Neural progenitor cell (in vitro differentiated cells): Measurements from ENCODE around the gene CDC42EP4.

ENCODE experiments used
- CTCF ChIP-seq: fragments of 200-600 bp; sonication (generic); IDR thresholded peaks from 2 replicates; pipeline ENCODE4 v1.5.1; 2017; ENCODE audit warnings: antibody characterized with exemption, mild to moderate bottlenecking
- EZH2 ChIP-seq: fragments of 200-600 bp; sonication (generic); IDR thresholded peaks from 2 replicates; pipeline ENCODE4 v1.6.1; 2017; ENCODE audit warnings: antibody characterized with exemption, mild to moderate bottlenecking, moderate library complexity

- TF ChIP-seq CTCF (no peak), EZH2 (no peak)
Measured at GRCh38 chr17:73354423-73355284, 42.9 kb upstream of the CDC42EP4 start.
